Trophoblast cell (in vitro differentiated cells and primary cell): ENCODE data around the gene SSC5D.

Source experiments
- DNase-seq, 2 donors: peaks; one replicate each; pipeline ENCODE4 v3.0.0-alpha.2; 2016
- H2AFZ ChIP-seq: 2 replicates; pipeline ENCODE4 v1.6.1; 2013; ENCODE audit warnings: low read length, moderate library complexity, mild to moderate bottlenecking; ENCODE audit not compliant: insufficient read depth, poor library complexity
- H2AK5ac ChIP-seq: 2 replicates; pipeline ENCODE4 v1.6.1; 2013; ENCODE audit warnings: mild to moderate bottlenecking, low read length
- H2BK120ac ChIP-seq: 2 replicates; pipeline ENCODE4 v1.6.1; 2013; ENCODE audit warnings: low read length, mild to moderate bottlenecking, moderate library complexity; ENCODE audit not compliant: insufficient read depth, poor library complexity
- H2BK12ac ChIP-seq: 2 replicates; pipeline ENCODE4 v1.6.1; 2013; ENCODE audit warnings: mild to moderate bottlenecking, low read length, moderate library complexity
- H2BK5ac ChIP-seq: 2 replicates; pipeline ENCODE4 v1.6.1; 2013; ENCODE audit warnings: low read length, low read depth, moderate library complexity, mild to moderate bottlenecking; ENCODE audit not compliant: poor library complexity
- H3K14ac ChIP-seq: 2 replicates; pipeline ENCODE4 v1.6.1; 2013; ENCODE audit warnings: mild to moderate bottlenecking, low read length
- H3K18ac ChIP-seq: 2 replicates; pipeline ENCODE4 v1.6.1; 2013; ENCODE audit warnings: mild to moderate bottlenecking, low read length
- H3K23ac ChIP-seq: 2 replicates; pipeline ENCODE4 v1.6.1; 2013; ENCODE audit warnings: low read length
- H3K27ac ChIP-seq: 2 replicates; pipeline ENCODE4 v1.5.1; 2013; ENCODE audit warnings: low read depth, mild to moderate bottlenecking, inconsistent platforms, low read length, moderate library complexity
- H3K27me3 ChIP-seq: 2 replicates; pipeline ENCODE4 v1.6.1; 2013; ENCODE audit warnings: inconsistent platforms, mild to moderate bottlenecking, low read length, moderate library complexity; ENCODE audit not compliant: insufficient read depth
- H3K36me3 ChIP-seq, 2 experiments: 1 replicate in 1 of 2; 2 replicates in 1 of 2; pipeline ENCODE4 v1.6.1; 2013; ENCODE audit warnings: low read length in 2 of 2, mild to moderate bottlenecking in 2 of 2, moderate library complexity in 1 of 2; ENCODE audit not compliant: insufficient read depth in 2 of 2, control insufficient read depth in 1 of 2
- H3K4ac ChIP-seq: 2 replicates; pipeline ENCODE4 v1.6.1; 2013; ENCODE audit warnings: low read depth, mild to moderate bottlenecking, low read length, moderate library complexity
- H3K4me1 ChIP-seq, 2 experiments: 1 replicate in 1 of 2; 2 replicates in 1 of 2; pipeline ENCODE4 v1.6.1; 2013; ENCODE audit warnings: low read length in 2 of 2, mild to moderate bottlenecking in 2 of 2, moderate library complexity in 1 of 2; ENCODE audit not compliant: insufficient read depth in 2 of 2, control insufficient read depth in 1 of 2
- H3K4me2 ChIP-seq: 2 replicates; pipeline ENCODE4 v1.6.1; 2013; ENCODE audit warnings: inconsistent platforms, mild to moderate bottlenecking, low read length, moderate library complexity
- H3K4me3 ChIP-seq: 2 replicates; pipeline ENCODE4 v1.5.1; 2013; ENCODE audit warnings: mild to moderate bottlenecking, low read depth, low read length, inconsistent platforms
- H3K79me1 ChIP-seq: one replicate; pipeline ENCODE4 v1.6.1; 2013; ENCODE audit warnings: low read length
- H3K79me2 ChIP-seq: 2 replicates; pipeline ENCODE4 v1.6.1; 2013; ENCODE audit warnings: low read length, mild to moderate bottlenecking; ENCODE audit not compliant: control insufficient read depth, insufficient read depth, poor library complexity
- H3K9ac ChIP-seq: 2 replicates; pipeline ENCODE4 v1.6.1; 2013; ENCODE audit warnings: mild to moderate bottlenecking, low read length
- H3K9me3 ChIP-seq: 2 replicates; pipeline ENCODE4 v1.6.1; 2013; ENCODE audit warnings: low read depth, mild to moderate bottlenecking, control low read depth, inconsistent platforms, low read length; ENCODE audit not compliant: insufficient read depth
- H4K12ac ChIP-seq: 2 replicates; pipeline ENCODE4 v1.6.1; 2013; ENCODE audit warnings: low read depth, mild to moderate bottlenecking, low read length, moderate library complexity
- H4K8ac ChIP-seq: 2 replicates; pipeline ENCODE4 v1.6.1; 2013; ENCODE audit warnings: low read depth, mild to moderate bottlenecking, low read length, moderate library complexity
- H4K91ac ChIP-seq: one replicate; pipeline ENCODE4 v1.6.1; 2013; ENCODE audit warnings: low read depth, mild to moderate bottlenecking, low read length, moderate library complexity
- WGBS: extraction: QIAGEN DNeasy Blood & Tissue Kit; methylation state at CpG from one replicate; pipeline ENCODE4 v1.1.7; 2013; ENCODE audit warnings: missing lambda C conversion rate; ENCODE audit not compliant: insufficient read length, insufficient coverage; ENCODE audit errors: extremely low coverage; 5-methylcytosine and 5-hydroxymethylcytosine counted together

SSC5D gene

GRCh38 chr19:55541091-55541490 is 52.9 kb downstream of the SSC5D start:
- Histone ChIP-seq H3K4me1 (peaks cover 4 to 5% of the 10 kb centered on the region in 2 experiments), H3K27me3 (no peaks in the 10 kb centered on the region), H3K9ac (no peak overlapping the region), H3K36me3 (no peaks in the 10 kb centered on the region), H3K4ac (no peak overlapping the region), H2BK5ac (no peak overlapping the region), H2BK120ac (no peak overlapping the region), H3K79me1 (peaks cover 2% of the 10 kb centered on the region), H3K23ac (no peak overlapping the region), H2BK12ac (no peak overlapping the region), H4K91ac (no peak overlapping the region), H2AK5ac (no peak overlapping the region), H4K12ac (no peak overlapping the region), H3K79me2 (no peaks in the 10 kb centered on the region), H3K9me3 (peaks cover 2% of the 10 kb centered on the region), H3K18ac (no peak overlapping the region), H3K4me2 (no peak overlapping the region), H3K27ac (no peak overlapping the region), H3K4me3 (no peak overlapping the region), H2AFZ (no peak overlapping the region), H3K14ac (no peak overlapping the region), H4K8ac (no peak overlapping the region)
- DNase-seq = no peak
- WGBS = no CpG with 5 or more reads among the region's 19 CpGs

GRCh38 chr19:55542292-55542855 is 54.1 kb downstream of the SSC5D start:
- Histone ChIP-seq H3K4me2 (no peak overlapping the region), H3K9me3 (peaks cover 2% of the 10 kb centered on the region), H3K27ac (no peak overlapping the region), H2BK12ac (no peak overlapping the region), H4K91ac (no peak overlapping the region), H2AK5ac (no peak overlapping the region), H2AFZ (no peak overlapping the region), H3K23ac (no peak overlapping the region), H3K27me3 (no peaks in the 10 kb centered on the region), H2BK120ac (no peak overlapping the region), H3K79me1 (no peaks in the 10 kb centered on the region), H3K79me2 (no peaks in the 10 kb centered on the region), H3K9ac (no peak overlapping the region), H3K4me1 (peaks cover 0 to 4% of the 10 kb centered on the region in 2 experiments), H4K8ac (no peak overlapping the region), H3K14ac (no peak overlapping the region), H3K4ac (no peak overlapping the region), H3K36me3 (no peaks in the 10 kb centered on the region), H2BK5ac (no peak overlapping the region), H4K12ac (no peak overlapping the region), H3K4me3 (no peak overlapping the region), H3K18ac (no peak overlapping the region)
- over 99% methylated on average over 7 of the region's 7 CpGs for WGBS
- DNase-seq = no peak

DNA sequence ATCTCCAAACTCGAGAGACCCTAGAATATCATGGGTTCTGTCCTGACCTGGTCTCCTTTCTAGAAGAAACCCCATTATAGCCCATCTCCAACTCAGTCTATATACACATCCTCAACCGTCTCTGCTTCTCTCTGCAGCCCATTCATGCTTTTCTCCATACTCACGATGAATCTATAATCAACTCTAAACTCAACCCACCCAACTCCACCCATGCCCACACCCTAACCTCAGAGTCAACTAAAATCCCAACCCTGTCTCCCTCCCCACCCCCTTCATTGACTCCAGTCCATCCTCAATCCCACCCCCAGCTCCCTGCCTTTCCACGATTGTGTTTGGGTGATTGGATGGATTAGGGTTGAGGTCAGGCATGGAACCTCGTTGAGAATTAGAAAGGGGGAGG is 55.3 kb downstream of the SSC5D start:
- Histone ChIP-seq H3K23ac (no peak overlapping the region), H3K79me1 (no peaks in the 10 kb centered on the region), H3K18ac (no peak overlapping the region), H3K27ac (no peak overlapping the region), H3K9me3 (peaks cover 2% of the 10 kb centered on the region), H3K9ac (no peak overlapping the region), H3K4me1 (peaks cover 0 to 3% of the 10 kb centered on the region in 2 experiments), H3K4ac (no peak overlapping the region), H3K79me2 (no peaks in the 10 kb centered on the region), H2AK5ac (no peak overlapping the region), H4K12ac (no peak overlapping the region), H3K14ac (no peak overlapping the region), H3K36me3 (no peaks in the 10 kb centered on the region), H4K91ac (no peak overlapping the region), H2BK12ac (no peak overlapping the region), H2BK5ac (no peak overlapping the region), H2BK120ac (no peak overlapping the region), H3K27me3 (no peaks in the 10 kb centered on the region), H3K4me2 (no peak overlapping the region), H3K4me3 (no peak overlapping the region), H4K8ac (no peak overlapping the region), H2AFZ (no peak overlapping the region)
- DNase-seq = no peak
- 95% methylated on average over 2 of the region's 5 CpGs for WGBS

- no peak overlapping the region for H3K4me3 ChIP-seq
- H2AK5ac ChIP-seq = no peak overlapping the region
- H3K9me3 ChIP-seq = peaks cover 2% of the 10 kb centered on the region
- no peak overlapping the region for H4K12ac ChIP-seq
- no CpG with 5 or more reads among the region's 15 CpGs for WGBS
- no peak overlapping the region for H3K4me2 ChIP-seq
- no peak overlapping the region for H2BK120ac ChIP-seq
- no peak overlapping the region for H2BK5ac ChIP-seq
- H4K91ac ChIP-seq = no peak overlapping the region
- no peak overlapping the region for H3K4ac ChIP-seq
- no peaks in the 10 kb centered on the region for H3K27me3 ChIP-seq
- DNase-seq = no peak
- H3K9ac ChIP-seq = no peak overlapping the region
- H3K36me3 ChIP-seq = no peaks in the 10 kb centered on the region
- no peak overlapping the region for H3K23ac ChIP-seq
- H3K79me2 ChIP-seq = no peaks in the 10 kb centered on the region
- no peak overlapping the region for H4K8ac ChIP-seq
- no peak overlapping the region for H3K27ac ChIP-seq
- no peak overlapping the region for H2BK12ac ChIP-seq
- H3K4me1 ChIP-seq = peaks cover 0 to 3% of the 10 kb centered on the region in 2 experiments
- no peaks in the 10 kb centered on the region for H3K79me1 ChIP-seq
- H3K14ac ChIP-seq = no peak overlapping the region
- H3K18ac ChIP-seq = no peak overlapping the region
- no peak overlapping the region for H2AFZ ChIP-seq
Measured at GRCh38 chr19:55544014-55544413, 55.8 kb downstream of the SSC5D start.
